GM12878 (cell line): ENCODE results near the gene KIAA1217. TPM values are rescaled to one million over a fixed set of nuclear protein-coding genes. Genes with fewer than 3 reads are reported as not detected.

Experiments
- ATAC-seq: fragments of 200-7000 bp; cut with Tn5 transposase; 3 replicates; pipeline ENCODE4 v1.9.1; 2020; ENCODE audit warnings: mild to moderate bottlenecking, moderate library complexity
- BruUV-seq: library from RNA; stranded (reverse); fragments of 400-500 nt; replicated peaks from 2 replicates; lab custom pipeline; 2021; lab: Mats Ljungman, UMichigan
- CTCF ChIA-PET: fragments of 300-600 bp; sonication (Branson Sonifier 250); formaldehyde crosslinking; extraction: SDS; loops from one replicate; lab custom pipeline; 2021; ENCODE audit warnings: inconsistent platforms; lab: Yijun Ruan, JAX
- POLR2A ChIA-PET: fragments of 350-600 bp; formaldehyde crosslinking; extraction: SDS; loops from one replicate; lab custom pipeline; 2021; ENCODE audit warnings: inconsistent platforms; lab: Charles Lee
- RAD21 ChIA-PET: fragments of 300-600 bp; sonication (Branson Sonifier 250); formaldehyde crosslinking; loops from one replicate; lab custom pipeline; 2023; ENCODE audit warnings: antibody characterized with exemption; ENCODE audit not compliant: unreplicated experiment; lab: Charles Lee
- SMC1A ChIA-PET: fragments of 300-600 bp; sonication (Branson Sonifier 250); formaldehyde crosslinking; loops from one replicate; lab custom pipeline; 2023; ENCODE audit not compliant: unreplicated experiment, uncharacterized antibody; lab: Charles Lee
- DNase-seq: peaks from one replicate; pipeline ENCODE4 v3.0.0-alpha.2; 2011; ENCODE audit warnings: low read depth, low spot score
- FAIRE-seq: peaks from 3 replicates; lab custom pipeline; 2011; peaks lifted over from hg19 to GRCh38; lab: Jason Lieb, UNC
- H2AFZ ChIP-seq: 2 replicates; pipeline ENCODE4 v1.6.0; 2011; ENCODE audit warnings: low read depth, low read length, control low read depth; ENCODE audit not compliant: control insufficient read depth
- H3K27ac ChIP-seq: 2 replicates; pipeline ENCODE4 v1.5.1; 2011; ENCODE audit warnings: control low read depth; ENCODE audit not compliant: control insufficient read depth, insufficient read depth
- H3K27me3 ChIP-seq, 2 experiments: replicated peaks in 1 of 2; 2 replicates each; pipeline versions ENCODE4 v1.6.0 to v1.6.1; 2011; ENCODE audit warnings: low read length in 1 of 2; ENCODE audit not compliant: control insufficient read depth in 2 of 2, insufficient read depth in 2 of 2
- H3K36me3 ChIP-seq, 2 experiments: 2 replicates each; pipeline ENCODE4 v1.5.1; 2011; ENCODE audit warnings: low read length in 1 of 2; ENCODE audit not compliant: control insufficient read depth in 2 of 2, insufficient read depth in 2 of 2
- H3K4me1 ChIP-seq: 2 replicates; pipeline ENCODE4 v1.6.1; 2011; ENCODE audit warnings: mild to moderate bottlenecking, low read length, moderate library complexity, mixed read lengths; ENCODE audit not compliant: control insufficient read depth, insufficient read depth
- H3K4me2 ChIP-seq: 2 replicates; pipeline ENCODE4 v1.6.0; 2011; ENCODE audit warnings: control low read depth; ENCODE audit not compliant: control insufficient read depth, insufficient read depth
- H3K4me3 ChIP-seq: fragments of 200-600 bp; sonication (generic); 2 replicates; pipeline ENCODE4 v1.5.1; 2016
- H3K79me2 ChIP-seq: 2 replicates; pipeline ENCODE4 v1.6.0; 2011; ENCODE audit warnings: low read length; ENCODE audit not compliant: control insufficient read depth, insufficient read depth
- H3K9ac ChIP-seq: 2 replicates; pipeline ENCODE4 v1.8.0; 2011; ENCODE audit warnings: low read length, control low read depth, mixed read lengths; ENCODE audit not compliant: control insufficient read depth, insufficient read depth
- H3K9me3 ChIP-seq: replicated peaks from 3 replicates; pipeline ENCODE4 v1.5.1; 2011; ENCODE audit warnings: mild to moderate bottlenecking, low read length; ENCODE audit not compliant: control insufficient read depth, insufficient read depth
- H4K20me1 ChIP-seq: 2 replicates; pipeline ENCODE4 v1.6.0; 2011; ENCODE audit not compliant: control insufficient read depth, insufficient read depth
- E2F8 ChIP-seq: fragments of 450-650 bp; IDR thresholded peaks from 2 replicates; pipeline ENCODE4 v1.6.1; 2018; ENCODE audit warnings: mild to moderate bottlenecking, low read depth, moderate library complexity; ENCODE audit not compliant: partially characterized antibody
- FOXM1 ChIP-seq: IDR thresholded peaks from 2 replicates; pipeline ENCODE4 v1.6.1; 2012; ENCODE audit warnings: low read depth, mild to moderate bottlenecking, inconsistent platforms, low read length, moderate library complexity
- MYC ChIP-seq: IDR thresholded peaks from 2 replicates; pipeline ENCODE4 v1.6.1; 2011; ENCODE audit warnings: mild to moderate bottlenecking, low read length, moderate library complexity, inconsistent platforms; ENCODE audit not compliant: insufficient read depth, insufficient replicate concordance, insufficient read length, severe bottlenecking
- NKRF ChIP-seq: fragments of 450-650 bp; conservative IDR thresholded peaks from 2 replicates; pipeline ENCODE4 v1.6.1; 2017; ENCODE audit warnings: mild to moderate bottlenecking, moderate library complexity
- NR2C2 ChIP-seq: IDR thresholded peaks from 2 replicates; pipeline ENCODE4 v1.6.1; 2011; ENCODE audit warnings: borderline replicate concordance, low read depth; ENCODE audit not compliant: control insufficient read depth, insufficient read length
- RB1 ChIP-seq: fragments of 450-650 bp; formaldehyde crosslinking; IDR thresholded peaks from 2 replicates; pipeline ENCODE4 v1.6.1; 2017; ENCODE audit warnings: mild to moderate bottlenecking, borderline replicate concordance
- SREBF2 ChIP-seq: IDR thresholded peaks from 2 replicates; pipeline ENCODE4 v1.6.1; 2012; ENCODE audit warnings: mild to moderate bottlenecking, low read length
- TCF3 ChIP-seq: IDR thresholded peaks from 2 replicates; pipeline ENCODE4 v1.6.1; 2012; ENCODE audit warnings: low read depth, mild to moderate bottlenecking, low read length, borderline replicate concordance; ENCODE audit not compliant: insufficient read depth
- WGBS: methylation state at CpG from one replicate; pipeline ENCODE4 v1.1.6; 2016; ENCODE audit warnings: low lambda C conversion rate; ENCODE audit not compliant: insufficient replicate concordance, insufficient coverage; ENCODE audit errors: missing lambda C conversion rate; 5-methylcytosine and 5-hydroxymethylcytosine counted together
- in situ Hi-C: fragments of 300-500 bp; cut with MboI; formaldehyde crosslinking; loops from 9 replicates; pipeline ENCODE4 v1.14.3; 2018; ENCODE audit warnings: mixed read lengths
- intact Hi-C: fragments of 100-400 bp; cut with micrococcal nuclease; formaldehyde crosslinking; loops from one replicate; pipeline ENCODE4 v1.14.2; 2022; ENCODE audit not compliant: unreplicated experiment
- polyA plus RNA-seq, 11 experiments: library from polyadenylated mRNA; depleted of rRNA in 4 of 11; unstranded in 6 of 11; stranded (reverse) in 5 of 11; fragments of >200 nt; fragmentation: Nextera tagmentation in 4 of 11; fragmentation: Illumina TruSeq in 1 of 11; extraction: Ambion mirVana in 4 of 11; extraction: Trizol in 1 of 11; gene quantifications; 1 replicate in 1 of 11; 2 replicates in 10 of 11; pipeline versions ENCODE4 v1.2.1 to v1.2.3, GENCODE V29; 2011 to 2016; ENCODE audit warnings: inconsistent platforms in 2 of 11, missing spikeins in 2 of 11, low read depth in 1 of 11
- total RNA-seq, 4 experiments: library from RNA; depleted of rRNA in 3 of 4; stranded (reverse); fragments of >200 nt in 3 of 4; fragmentation: Illumina TruSeq in 1 of 4; extraction: Trizol in 1 of 4; gene quantifications; 2 replicates each; pipeline versions ENCODE4 v1.2.1 to v1.2.3, GENCODE V29; 2013 to 2021
- TF ChIP-seq, protein P1 (sequence below): fragments of 450-650 bp; IDR thresholded peaks from 2 replicates; pipeline ENCODE4 v1.6.1; 2017; ENCODE audit warnings: antibody characterized with exemption, mild to moderate bottlenecking, moderate library complexity

KIAA1217 gene
- total and polyA plus RNA-seq, 10 of the 15 experiments (the other 5 are each of a cell fraction or from before 2014, with no cell fraction given), result 0.57 to 3.8 (median 2.1) TPM

DNA sequence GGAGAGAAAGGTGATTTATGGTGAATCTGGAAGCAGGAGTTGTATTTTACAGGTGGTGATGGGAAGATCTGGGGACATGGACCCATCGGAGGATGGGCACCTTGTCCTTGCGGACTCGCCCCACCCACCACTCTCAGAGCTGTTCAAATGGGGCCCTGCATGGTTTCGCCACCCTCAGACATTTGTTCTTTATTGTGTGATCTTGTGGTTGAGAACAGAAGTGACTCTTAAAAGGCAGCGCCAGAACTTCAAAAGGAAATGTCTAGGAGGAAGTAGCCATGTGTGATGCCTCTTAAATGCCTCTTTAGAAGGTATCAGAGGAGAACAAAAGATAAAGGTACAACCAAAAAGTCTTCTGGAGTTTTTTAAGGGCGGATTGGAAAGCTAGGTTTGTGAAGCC lies 205.7 kb downstream of the KIAA1217 start (continued):
- TF ChIP-seq E2F8 (no peak), MYC (no peak), TCF3 (no peak)
- TF ChIP-seq, protein P1, sequence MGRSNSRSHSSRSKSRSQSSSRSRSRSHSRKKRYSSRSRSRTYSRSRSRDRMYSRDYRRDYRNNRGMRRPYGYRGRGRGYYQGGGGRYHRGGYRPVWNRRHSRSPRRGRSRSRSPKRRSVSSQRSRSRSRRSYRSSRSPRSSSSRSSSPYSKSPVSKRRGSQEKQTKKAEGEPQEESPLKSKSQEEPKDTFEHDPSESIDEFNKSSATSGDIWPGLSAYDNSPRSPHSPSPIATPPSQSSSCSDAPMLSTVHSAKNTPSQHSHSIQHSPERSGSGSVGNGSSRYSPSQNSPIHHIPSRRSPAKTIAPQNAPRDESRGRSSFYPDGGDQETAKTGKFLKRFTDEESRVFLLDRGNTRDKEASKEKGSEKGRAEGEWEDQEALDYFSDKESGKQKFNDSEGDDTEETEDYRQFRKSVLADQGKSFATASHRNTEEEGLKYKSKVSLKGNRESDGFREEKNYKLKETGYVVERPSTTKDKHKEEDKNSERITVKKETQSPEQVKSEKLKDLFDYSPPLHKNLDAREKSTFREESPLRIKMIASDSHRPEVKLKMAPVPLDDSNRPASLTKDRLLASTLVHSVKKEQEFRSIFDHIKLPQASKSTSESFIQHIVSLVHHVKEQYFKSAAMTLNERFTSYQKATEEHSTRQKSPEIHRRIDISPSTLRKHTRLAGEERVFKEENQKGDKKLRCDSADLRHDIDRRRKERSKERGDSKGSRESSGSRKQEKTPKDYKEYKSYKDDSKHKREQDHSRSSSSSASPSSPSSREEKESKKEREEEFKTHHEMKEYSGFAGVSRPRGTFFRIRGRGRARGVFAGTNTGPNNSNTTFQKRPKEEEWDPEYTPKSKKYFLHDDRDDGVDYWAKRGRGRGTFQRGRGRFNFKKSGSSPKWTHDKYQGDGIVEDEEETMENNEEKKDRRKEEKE, result no peak

GRCh38 chr10:24415455-24416125 lies 206.7 kb downstream of the KIAA1217 start:
- Histone ChIP-seq H3K4me1 (no peaks in the 10 kb centered on the region), H3K9ac (no peak overlapping the region), H2AFZ (no peak overlapping the region), H3K9me3 (peaks cover 3% of the 10 kb centered on the region; the same call in 2 of the 3 replicates), H3K4me2 (no peak overlapping the region), H3K36me3 (no peaks in the 10 kb centered on the region), H3K4me3 (no peak overlapping the region), H3K27me3 (no peaks in the 10 kb centered on the region), H3K27ac (no peak overlapping the region), H3K79me2 (no peaks in the 10 kb centered on the region), H4K20me1 (no peaks in the 10 kb centered on the region)
- RAD21 ChIA-PET, result no interaction called here
- FAIRE-seq, result no peak
- no TSS peak for BruUV-seq
- POLR2A ChIA-PET, result interaction anchor here (0.9 kb wide), 1 partner anchor 10 kb away, joined by 3 read pairs; no protein-coding TSS in a partner anchor
- in situ Hi-C loops (no loop called here), intact Hi-C loops (no loop called here)
- no peak for ATAC-seq
- CTCF ChIA-PET, result interaction anchor here (0.5 to 1.8 kb wide), 5 partner anchors 12 to 182 kb away, joined by 3 to 6 read pairs (median 3); no protein-coding TSS in a partner anchor
- DNase-seq, result no peak
- 48% methylated on average over 5 of the region's 5 CpGs for WGBS
- SMC1A ChIA-PET, result interaction anchor here (0.8 to 2.4 kb wide), 4 partner anchors 8 to 104 kb away, joined by 3 to 10 read pairs (median 6); no protein-coding TSS in a partner anchor
- TF ChIP-seq NR2C2 (no peak), SREBF2 (no peak), RB1 (no peak), NKRF (no peak), FOXM1 (no peak), E2F8 (no peak)
